Hepatocyte (in vitro differentiated cells): Measurements from ENCODE around the gene LILRA2.

Experiments
- EZH2 ChIP-seq: fragments of 200-600 bp; sonication (generic); IDR thresholded peaks from 2 replicates; pipeline ENCODE4 v1.6.1; 2016; ENCODE audit warnings: antibody characterized with exemption, mild to moderate bottlenecking, borderline replicate concordance
- EZH2phosphoT487 ChIP-seq: fragments of 200-600 bp; sonication (generic); IDR thresholded peaks from one replicate; pipeline ENCODE4 v1.6.1; 2018; ENCODE audit warnings: antibody characterized with exemption, mild to moderate bottlenecking, low read depth, moderate library complexity; ENCODE audit not compliant: unreplicated experiment, severe bottlenecking
- TF ChIP-seq, protein P1 (sequence below): fragments of 200-600 bp; sonication (generic); IDR thresholded peaks from 2 replicates; pipeline ENCODE4 v1.5.1; 2016; ENCODE audit warnings: antibody characterized with exemption, mild to moderate bottlenecking; ENCODE audit not compliant: poor library complexity

DNA sequence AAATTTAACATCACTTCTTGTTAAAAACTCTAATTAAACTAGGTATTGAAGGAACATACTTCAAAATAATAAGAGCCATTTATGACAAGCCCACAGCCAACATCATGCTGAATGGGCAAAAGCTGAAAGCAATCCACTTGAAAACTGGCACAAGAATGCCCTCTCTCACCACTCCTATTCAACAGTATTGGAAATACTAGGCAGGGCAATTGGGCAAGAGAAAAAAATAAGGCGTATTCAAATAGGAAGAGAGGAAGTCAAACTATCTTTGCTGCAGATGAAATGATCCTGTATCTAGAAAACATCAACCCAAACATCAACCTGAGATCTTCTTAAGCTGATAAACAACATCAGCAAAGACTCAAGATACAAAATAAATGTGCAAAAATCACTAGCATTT lies 41.1 kb downstream of the LILRA2 start:
- TF ChIP-seq, protein P1, sequence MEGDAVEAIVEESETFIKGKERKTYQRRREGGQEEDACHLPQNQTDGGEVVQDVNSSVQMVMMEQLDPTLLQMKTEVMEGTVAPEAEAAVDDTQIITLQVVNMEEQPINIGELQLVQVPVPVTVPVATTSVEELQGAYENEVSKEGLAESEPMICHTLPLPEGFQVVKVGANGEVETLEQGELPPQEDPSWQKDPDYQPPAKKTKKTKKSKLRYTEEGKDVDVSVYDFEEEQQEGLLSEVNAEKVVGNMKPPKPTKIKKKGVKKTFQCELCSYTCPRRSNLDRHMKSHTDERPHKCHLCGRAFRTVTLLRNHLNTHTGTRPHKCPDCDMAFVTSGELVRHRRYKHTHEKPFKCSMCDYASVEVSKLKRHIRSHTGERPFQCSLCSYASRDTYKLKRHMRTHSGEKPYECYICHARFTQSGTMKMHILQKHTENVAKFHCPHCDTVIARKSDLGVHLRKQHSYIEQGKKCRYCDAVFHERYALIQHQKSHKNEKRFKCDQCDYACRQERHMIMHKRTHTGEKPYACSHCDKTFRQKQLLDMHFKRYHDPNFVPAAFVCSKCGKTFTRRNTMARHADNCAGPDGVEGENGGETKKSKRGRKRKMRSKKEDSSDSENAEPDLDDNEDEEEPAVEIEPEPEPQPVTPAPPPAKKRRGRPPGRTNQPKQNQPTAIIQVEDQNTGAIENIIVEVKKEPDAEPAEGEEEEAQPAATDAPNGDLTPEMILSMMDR: no peak
- TF ChIP-seq EZH2phosphoT487: no peak
- no peak for TF ChIP-seq EZH2
